GM21360 (cell line): ENCODE results near the gene COL23A1.
"Not testable (repeated sequence)": the region's sequence is repeated elsewhere in the genome, so short reads cannot be mapped to it uniquely, and the experiment has no call there.

Experiments used
- ATAC-seq: cut with Tn5 transposase; IDR thresholded peaks from one replicate; pipeline ENCODE4 v1.9.1; 2021; ENCODE audit warnings: mild to moderate bottlenecking, moderate library complexity; ENCODE audit not compliant: unreplicated experiment

COL23A1 gene

GRCh38 chr5:178204935-178205748, 385.1 kb downstream of the COL23A1 start:
- peak; percentile 47 for ATAC-seq

GRCh38 chr5:178204182-178204934, 385.8 kb downstream of the COL23A1 start, which contains the start of gene HNRNPAB:
Gene HNRNPAB (plus strand): TSS chr5:178204533. CDS start chr5:178204838, 305 bp downstream.
- peak; percentile 80 for ATAC-seq

- peak; percentile 2 for ATAC-seq
Measured at GRCh38 chr5:178203670-178204181, 386.5 kb downstream of the COL23A1 start.

GRCh38 chr5:178202541-178202940, 387.7 kb downstream of the COL23A1 start:
- ATAC-seq, result no peak

- no peak for ATAC-seq
Measured at GRCh38 chr5:178201927-178202235, 388.3 kb downstream of the COL23A1 start.

GRCh38 chr5:178201221-178201926, 388.8 kb downstream of the COL23A1 start:
- no peak for ATAC-seq

GRCh38 chr5:178199581-178200434, 390.4 kb downstream of the COL23A1 start:
- ATAC-seq, result no peak

GRCh38 chr5:178198706-178199105, 391.5 kb downstream of the COL23A1 start:
- ATAC-seq, result no peak

- ATAC-seq, result not testable (repeated sequence)
Measured at GRCh38 chr5:178198151-178198550, 392.0 kb downstream of the COL23A1 start.

GRCh38 chr5:178196986-178197385, 393.2 kb downstream of the COL23A1 start:
- ATAC-seq, result no peak

- no peak for ATAC-seq
Measured at GRCh38 chr5:178196281-178196812, 393.8 kb downstream of the COL23A1 start.

- no peak for ATAC-seq
Measured at GRCh38 chr5:178194026-178194425, 396.2 kb downstream of the COL23A1 start.

GRCh38 chr5:178193251-178193809, 396.9 kb downstream of the COL23A1 start:
- ATAC-seq, result no peak

- no peak for ATAC-seq
Measured at GRCh38 chr5:178192787-178193186, 397.4 kb downstream of the COL23A1 start.

- no peak for ATAC-seq
Measured at GRCh38 chr5:178192244-178192643, 397.9 kb downstream of the COL23A1 start.

- no peak for ATAC-seq
Measured at GRCh38 chr5:178191661-178192060, 398.5 kb downstream of the COL23A1 start.

GRCh38 chr5:178189433-178189832, 400.8 kb downstream of the COL23A1 start:
- ATAC-seq, result no peak
